Nephron (organoid): ENCODE measurements around the gene HNMT.
"Not testable (repeated sequence)": the region's sequence is repeated elsewhere in the genome, so short reads cannot be mapped to it uniquely, and the experiment has no call there.

Experiments used
- H3K27ac Mint-ChIP-seq, 3 experiments: 2 replicates each; pipeline ENCODE4 v1.8.0; 2020; ENCODE audit warnings: mixed read lengths in 3 of 3, mild to moderate bottlenecking in 2 of 3, moderate library complexity in 1 of 3
- H3K27me3 Mint-ChIP-seq: 2 replicates; pipeline ENCODE4 v1.8.0; 2021; ENCODE audit warnings: low read depth, mild to moderate bottlenecking, moderate library complexity, mixed read lengths
- H3K36me3 Mint-ChIP-seq: 2 replicates; pipeline ENCODE4 v1.8.0; 2020; ENCODE audit warnings: low read depth, mixed read lengths
- H3K4me1 Mint-ChIP-seq: 2 replicates; pipeline ENCODE4 v1.8.0; 2020; ENCODE audit warnings: mixed read lengths
- H3K4me3 Mint-ChIP-seq, 3 experiments: 2 replicates each; pipeline ENCODE4 v1.8.0; 2020; ENCODE audit warnings: mild to moderate bottlenecking in 3 of 3, mixed read lengths in 3 of 3, moderate library complexity in 2 of 3
- H3K9me3 Mint-ChIP-seq: 2 replicates; pipeline ENCODE4 v1.8.0; 2020; ENCODE audit warnings: mixed read lengths
- CTCF ChIP-seq, 3 experiments: fragments of 200-600 bp; sonication (generic); IDR thresholded peaks; one replicate each; pipeline ENCODE4 v1.5.0; 2021; ENCODE audit warnings: antibody characterized with exemption in 3 of 3; ENCODE audit not compliant: unreplicated experiment in 3 of 3

Gene HNMT

DNA sequence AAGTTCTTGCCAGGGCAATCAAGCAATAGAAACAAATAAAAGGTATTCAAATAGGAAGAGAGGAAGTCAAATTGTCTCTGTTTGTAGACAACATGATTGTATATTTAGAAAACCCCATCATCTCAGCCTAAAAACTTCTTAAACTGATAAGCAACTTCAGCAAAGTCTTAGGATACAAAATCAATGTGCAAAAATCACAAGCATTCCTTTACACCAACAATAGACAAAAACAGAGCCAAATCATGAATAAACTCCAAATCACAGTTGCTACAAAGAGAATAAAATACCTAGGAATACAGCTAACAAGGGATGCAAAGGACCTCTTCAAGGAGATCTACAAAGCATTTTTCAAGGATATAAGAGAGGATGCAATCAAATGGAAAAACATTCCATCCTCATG, 31.9 kb downstream of the HNMT start:
- not testable (repeated sequence) for H3K4me3 Mint-ChIP-seq, H3K27me3 Mint-ChIP-seq, H3K4me1 Mint-ChIP-seq, H3K27ac Mint-ChIP-seq
- Mint-ChIP-seq H3K36me3 (peaks cover 67% of the 10 kb centered on the region), H3K9me3 (peaks cover 55% of the 10 kb centered on the region)

DNA sequence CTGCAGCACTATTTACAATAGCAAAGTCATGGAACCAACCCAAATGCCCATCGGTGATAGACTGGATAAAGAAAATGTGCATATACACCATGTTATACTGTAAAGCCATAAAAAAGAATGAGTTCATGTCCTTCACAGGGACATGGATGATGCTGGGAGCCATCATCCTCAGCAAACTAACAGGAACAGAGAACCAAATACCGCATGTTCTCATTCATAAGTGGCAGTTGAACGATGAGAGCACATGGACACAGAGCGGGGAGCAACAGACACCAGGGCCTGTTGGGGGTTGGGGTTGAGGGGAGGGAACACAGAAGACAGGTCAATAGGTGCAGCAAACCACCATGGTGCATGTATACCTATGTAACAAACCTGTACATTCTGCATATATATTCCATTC, 33.5 kb downstream of the HNMT start:
- no peak overlapping the region for H3K27ac Mint-ChIP-seq
- H3K4me3 Mint-ChIP-seq, result no peak overlapping the region
- H3K27me3 Mint-ChIP-seq, result no peaks in the 10 kb centered on the region
- no peak for TF ChIP-seq CTCF (IDR thresholded peaks at IDR 0.05; ENCODE audit: unreplicated experiment in 3 of 3)
- peaks cover 63% of the 10 kb centered on the region for H3K36me3 Mint-ChIP-seq
- peaks cover 46% of the 10 kb centered on the region for H3K9me3 Mint-ChIP-seq
- H3K4me1 Mint-ChIP-seq, result no peaks in the 10 kb centered on the region

DNA sequence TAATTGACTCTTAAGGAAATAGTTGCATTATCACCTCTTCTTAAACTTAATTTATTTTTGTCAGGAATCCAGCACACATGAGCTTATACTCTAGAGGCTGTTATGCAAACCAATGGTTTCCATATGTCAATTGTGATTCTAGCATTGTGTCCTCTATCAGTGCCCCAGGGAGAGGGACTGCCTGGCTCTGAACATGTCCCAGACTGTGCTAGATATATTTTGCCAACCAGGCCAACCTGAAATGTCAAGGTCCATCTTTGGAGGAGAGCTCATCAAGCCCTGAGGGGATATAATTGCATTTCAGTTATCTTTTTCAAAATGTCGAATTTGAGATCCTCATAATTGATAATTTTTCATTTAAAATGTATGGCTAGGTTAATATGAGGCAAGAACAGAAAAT, 34.2 kb downstream of the HNMT start:
- no peaks in the 10 kb centered on the region for H3K4me1 Mint-ChIP-seq
- peaks cover 61% of the 10 kb centered on the region for H3K36me3 Mint-ChIP-seq
- no peaks in the 10 kb centered on the region for H3K27me3 Mint-ChIP-seq
- H3K9me3 Mint-ChIP-seq, result peaks cover 38% of the 10 kb centered on the region
- H3K4me3 Mint-ChIP-seq, result no peak overlapping the region
- no peak overlapping the region for H3K27ac Mint-ChIP-seq
- no peak for TF ChIP-seq CTCF (IDR thresholded peaks at IDR 0.05; ENCODE audit: unreplicated experiment in 3 of 3)

DNA sequence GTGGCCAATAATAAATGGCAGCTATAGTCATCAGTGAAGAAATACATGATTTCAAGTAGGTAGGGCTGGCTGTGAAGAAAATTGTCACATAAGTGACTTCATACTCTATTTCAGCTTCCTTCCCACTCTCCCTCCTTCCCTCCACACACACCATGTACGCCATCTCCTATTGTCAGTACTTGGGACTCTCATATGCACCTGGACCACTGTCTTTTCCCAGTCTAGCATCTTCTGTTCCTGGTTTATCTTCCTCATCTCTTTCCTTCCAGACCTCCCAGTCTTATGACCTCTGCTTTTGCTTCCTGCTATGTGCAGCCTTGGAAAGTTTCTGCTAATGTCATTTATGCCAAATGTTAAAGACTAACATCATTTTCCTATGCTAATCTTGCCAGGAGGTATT, 35.0 kb downstream of the HNMT start:
- Mint-ChIP-seq H3K36me3 (peaks cover 62% of the 10 kb centered on the region), H3K9me3 (peaks cover 31% of the 10 kb centered on the region), H3K27ac (no peak overlapping the region), H3K4me1 (no peaks in the 10 kb centered on the region), H3K4me3 (no peak overlapping the region), H3K27me3 (no peaks in the 10 kb centered on the region)
- TF ChIP-seq CTCF (IDR thresholded peaks at IDR 0.05; ENCODE audit: unreplicated experiment in 3 of 3), result no peak

GRCh38 chr2:138000009-138000408, 35.7 kb downstream of the HNMT start:
- Mint-ChIP-seq H3K4me3 (no peak overlapping the region), H3K9me3 (peaks cover 24% of the 10 kb centered on the region), H3K4me1 (no peaks in the 10 kb centered on the region), H3K27ac (no peak overlapping the region), H3K36me3 (peaks cover 62% of the 10 kb centered on the region), H3K27me3 (no peaks in the 10 kb centered on the region)
- TF ChIP-seq CTCF (IDR thresholded peaks at IDR 0.05; ENCODE audit: unreplicated experiment in 3 of 3), result no peak

- Mint-ChIP-seq H3K36me3 (peaks cover 56% of the 10 kb centered on the region), H3K4me1 (no peaks in the 10 kb centered on the region), H3K27ac (no peak overlapping the region), H3K9me3 (peaks cover 16% of the 10 kb centered on the region), H3K27me3 (no peaks in the 10 kb centered on the region), H3K4me3 (no peak overlapping the region)
- TF ChIP-seq CTCF (IDR thresholded peaks at IDR 0.05; ENCODE audit: unreplicated experiment in 3 of 3), result no peak
Observed at GRCh38 chr2:138000796-138001195, 36.5 kb downstream of the HNMT start.
